SK-N-SH (cell line): ENCODE results near the gene RARS2. TPM values are rescaled to one million over a fixed set of nuclear protein-coding genes. Genes with fewer than 3 reads are reported as not detected.

Experiments
- CTCF ChIA-PET: fragments of 300-600, 350-600 bp; formaldehyde crosslinking; extraction: SDS; loops from one replicate; lab custom pipeline; 2021; lab: Yijun Ruan, JAX
- POLR2A ChIA-PET: fragments of 350-600 bp; sonication (Branson Sonifier 250); formaldehyde crosslinking; extraction: SDS; loops from one replicate; lab custom pipeline; 2020; ENCODE audit warnings: antibody characterized with exemption, inconsistent platforms; lab: Yijun Ruan, JAX
- DNase-seq: peaks from one replicate; pipeline ENCODE4 v3.0.0; 2012
- H2AFZ ChIP-seq: fragments of 200-600 bp; sonication (generic); 2 replicates; pipeline ENCODE4 v1.8.1; 2016; ENCODE audit warnings: antibody characterized with exemption, mild to moderate bottlenecking, low read depth
- H3F3A ChIP-seq: fragments of 200-600 bp; sonication (generic); replicated peaks from 2 replicates; pipeline ENCODE3; 2016; ENCODE audit warnings: antibody characterized with exemption, mild to moderate bottlenecking; ENCODE audit not compliant: insufficient read depth
- H3K27ac ChIP-seq, 2 experiments: fragments of 200-500 bp in 1 of 2; fragments of 200-600 bp in 1 of 2; sonication (Bioruptor generic) in 1 of 2; sonication (generic), shearing (Covaris generic) in 1 of 2; 2 replicates each; pipeline versions ENCODE4 v1.5.1 to v1.6.1; 2014 to 2016; ENCODE audit warnings: low read depth in 2 of 2, inconsistent platforms in 1 of 2, low read length in 1 of 2, mild to moderate bottlenecking in 1 of 2, mixed read lengths in 1 of 2
- H3K27me3 ChIP-seq: fragments of 200-600 bp; sonication (generic), shearing (Covaris generic); 2 replicates; pipeline ENCODE4 v1.6.1; 2016; ENCODE audit warnings: mixed run types; ENCODE audit not compliant: insufficient read depth
- H3K36me3 ChIP-seq, 2 experiments: fragments of 200-500 bp in 1 of 2; fragments of 200-600 bp in 1 of 2; sonication (Bioruptor generic) in 1 of 2; sonication (generic) in 1 of 2; replicated peaks in 1 of 2; 2 replicates each; pipeline versions ENCODE3 to v1.5.1; 2014 to 2016; ENCODE audit warnings: low read length in 1 of 2, mild to moderate bottlenecking in 1 of 2; ENCODE audit not compliant: insufficient read depth in 2 of 2, control insufficient read depth in 1 of 2
- H3K4me1 ChIP-seq, 2 experiments: fragments of 200-500 bp in 1 of 2; fragments of 200-600 bp in 1 of 2; sonication (Bioruptor generic) in 1 of 2; sonication (generic), shearing (Covaris generic) in 1 of 2; 2 replicates each; pipeline versions ENCODE4 v1.5.1 to v1.6.1; 2014 to 2016; ENCODE audit warnings: low read depth in 1 of 2, low read length in 1 of 2, mixed run types in 1 of 2; ENCODE audit not compliant: insufficient read depth in 2 of 2, control insufficient read depth in 1 of 2
- H3K4me2 ChIP-seq: fragments of 200-600 bp; sonication (generic), shearing (Covaris generic); 2 replicates; pipeline ENCODE4 v1.6.1; 2017; ENCODE audit warnings: mixed run types
- H3K4me3 ChIP-seq, 2 experiments: fragments of 200-500 bp in 1 of 2; fragments of 200-600 bp in 1 of 2; sonication (Bioruptor generic) in 1 of 2; sonication (generic), shearing (Covaris generic) in 1 of 2; 2 replicates each; pipeline versions ENCODE4 v1.5.1 to v1.8.1; 2014 to 2016; ENCODE audit warnings: low read depth in 2 of 2, inconsistent platforms in 1 of 2, low read length in 1 of 2, mild to moderate bottlenecking in 1 of 2, mixed read lengths in 1 of 2, moderate library complexity in 1 of 2
- H3K79me2 ChIP-seq: fragments of 200-600 bp; sonication (generic); 2 replicates; pipeline ENCODE4 v1.8.1; 2017; ENCODE audit warnings: mild to moderate bottlenecking; ENCODE audit not compliant: insufficient read depth
- H3K9ac ChIP-seq: fragments of 200-600 bp; sonication (generic); 2 replicates; pipeline ENCODE4 v1.6.1; 2017; ENCODE audit warnings: mixed run types
- H3K9me2 ChIP-seq: fragments of 200-600 bp; sonication (generic); 2 replicates; pipeline ENCODE4 v1.6.1; 2017; ENCODE audit warnings: mixed run types
- H3K9me3 ChIP-seq: fragments of 200-600 bp; sonication (generic); 2 replicates; pipeline ENCODE4 v1.6.1; 2017; ENCODE audit warnings: mixed run types, mild to moderate bottlenecking, moderate library complexity
- H4K20me1 ChIP-seq: fragments of 200-600 bp; sonication (generic); 2 replicates; pipeline ENCODE4 v1.6.1; 2017; ENCODE audit warnings: mild to moderate bottlenecking, mixed run types; ENCODE audit not compliant: insufficient read depth
- ELF1 ChIP-seq: IDR thresholded peaks from 2 replicates; pipeline ENCODE4 v1.4.0; 2012
- EZH2phosphoT487 ChIP-seq: fragments of 200-600 bp; sonication (generic); IDR thresholded peaks from 2 replicates; pipeline ENCODE4 v1.6.1; 2017; ENCODE audit warnings: low read depth, mixed run types, mild to moderate bottlenecking, antibody characterized with exemption, moderate library complexity, borderline replicate concordance
- MXI1 ChIP-seq: IDR thresholded peaks from 2 replicates; pipeline ENCODE4 v1.6.1; 2012; ENCODE audit warnings: mild to moderate bottlenecking, low read depth, low read length, improper control_type of control experiment
- POLR2AphosphoS5 ChIP-seq: IDR thresholded peaks from 2 replicates; pipeline ENCODE4 v1.6.1; 2012; ENCODE audit warnings: low read depth, low read length
- RAD21 ChIP-seq: IDR thresholded peaks from 2 replicates; pipeline ENCODE4 v1.6.1; 2012; ENCODE audit warnings: mild to moderate bottlenecking, low read length
- RCOR1 ChIP-seq: fragments of 150-350 bp; IDR thresholded peaks from 2 replicates; pipeline ENCODE4 v1.6.1; 2017; ENCODE audit warnings: antibody characterized with exemption, low read length
- RFX5 ChIP-seq: IDR thresholded peaks from 2 replicates; pipeline ENCODE4 v1.6.1; 2012; ENCODE audit warnings: mild to moderate bottlenecking, improper control_type of control experiment, low read length
- TEAD4 ChIP-seq: IDR thresholded peaks from 2 replicates; pipeline ENCODE4 v1.4.0; 2012; ENCODE audit warnings: mild to moderate bottlenecking, borderline replicate concordance; ENCODE audit not compliant: insufficient read depth
- WGBS: methylation state at CpG from one replicate; pipeline ENCODE4 v1.1.6; 2017; ENCODE audit warnings: low lambda C conversion rate; 5-methylcytosine and 5-hydroxymethylcytosine counted together
- polyA plus RNA-seq, 3 experiments: library from polyadenylated mRNA; depleted of rRNA; stranded (reverse); fragments of >200 nt; gene quantifications; 2 replicates each; pipeline ENCODE4 v1.2.3, GENCODE V29; 2012
- TF ChIP-seq, protein P1 (sequence below): fragments of 150-350 bp; IDR thresholded peaks from 2 replicates; pipeline ENCODE4 v1.6.1; 2017; ENCODE audit warnings: antibody characterized with exemption, low read length, low read depth, borderline replicate concordance
- TF ChIP-seq, protein P2 (sequence below): IDR thresholded peaks from 2 replicates; pipeline ENCODE4 v1.4.0; 2012; ENCODE audit warnings: low read depth, borderline replicate concordance
- TF ChIP-seq, protein P3 (sequence below): fragments of 200-600 bp; sonication (generic); IDR thresholded peaks from 2 replicates; pipeline ENCODE4 v1.6.1; 2017; ENCODE audit warnings: antibody characterized with exemption, mild to moderate bottlenecking, moderate library complexity

RARS2 gene
- polyA plus RNA-seq, 1 of the 3 experiments (the other 2 are of a cell fraction): 7.9 TPM

DNA sequence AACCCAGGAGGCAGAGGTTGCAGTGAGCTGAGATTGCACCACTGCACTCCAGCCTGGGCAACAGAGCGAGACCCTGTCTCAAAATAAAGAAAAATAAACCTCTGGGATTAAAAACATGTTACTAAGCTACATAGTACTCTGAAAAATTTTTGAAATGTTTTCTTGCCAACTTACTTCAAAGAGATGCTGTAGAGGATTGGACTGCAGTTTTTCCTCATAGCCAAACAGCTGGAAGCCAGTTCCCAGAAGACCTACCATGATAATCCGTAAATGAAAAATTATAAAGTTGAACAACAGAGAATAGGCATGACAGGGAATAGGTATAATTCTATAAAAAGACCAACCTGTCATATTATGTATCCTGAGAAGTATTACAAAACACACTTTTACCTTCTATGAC, 48.0 kb downstream of the RARS2 start:
- no peak overlapping the region for H3K4me2 ChIP-seq
- no peaks in the 10 kb centered on the region for H3K9me3 ChIP-seq
- H3K36me3 ChIP-seq: peaks cover 62 to 82% of the 10 kb centered on the region in 2 experiments
- POLR2A ChIA-PET: no interaction called here
- TF ChIP-seq, protein P1, sequence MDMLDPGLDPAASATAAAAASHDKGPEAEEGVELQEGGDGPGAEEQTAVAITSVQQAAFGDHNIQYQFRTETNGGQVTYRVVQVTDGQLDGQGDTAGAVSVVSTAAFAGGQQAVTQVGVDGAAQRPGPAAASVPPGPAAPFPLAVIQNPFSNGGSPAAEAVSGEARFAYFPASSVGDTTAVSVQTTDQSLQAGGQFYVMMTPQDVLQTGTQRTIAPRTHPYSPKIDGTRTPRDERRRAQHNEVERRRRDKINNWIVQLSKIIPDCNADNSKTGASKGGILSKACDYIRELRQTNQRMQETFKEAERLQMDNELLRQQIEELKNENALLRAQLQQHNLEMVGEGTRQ: no peak
- no peak for TF ChIP-seq RAD21
- TF ChIP-seq TEAD4: no peak
- TF ChIP-seq, protein P2, sequence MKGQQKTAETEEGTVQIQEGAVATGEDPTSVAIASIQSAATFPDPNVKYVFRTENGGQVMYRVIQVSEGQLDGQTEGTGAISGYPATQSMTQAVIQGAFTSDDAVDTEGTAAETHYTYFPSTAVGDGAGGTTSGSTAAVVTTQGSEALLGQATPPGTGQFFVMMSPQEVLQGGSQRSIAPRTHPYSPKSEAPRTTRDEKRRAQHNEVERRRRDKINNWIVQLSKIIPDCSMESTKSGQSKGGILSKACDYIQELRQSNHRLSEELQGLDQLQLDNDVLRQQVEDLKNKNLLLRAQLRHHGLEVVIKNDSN: no peak
- TF ChIP-seq POLR2AphosphoS5: no peak
- no peak for TF ChIP-seq ELF1
- no peak for TF ChIP-seq RCOR1
- TF ChIP-seq MXI1: no peak
- no peak overlapping the region for H2AFZ ChIP-seq
- peaks cover 5% of the 10 kb centered on the region for H3F3A ChIP-seq
- WGBS: 98% methylated on average over 2 of the region's 2 CpGs
- CTCF ChIA-PET: interaction anchor here (1.0 kb wide), 1 partner anchor 9 kb away, joined by 3 read pairs; no protein-coding TSS in a partner anchor
- H3K27me3 ChIP-seq: no peaks in the 10 kb centered on the region
- no peaks in the 10 kb centered on the region for H4K20me1 ChIP-seq
- H3K4me1 ChIP-seq: no peaks in the 10 kb centered on the region
- no peak overlapping the region for H3K9ac ChIP-seq
- H3K79me2 ChIP-seq: no peaks in the 10 kb centered on the region
- H3K9me2 ChIP-seq: no peaks in the 10 kb centered on the region
- no peak overlapping the region for H3K27ac ChIP-seq
- DNase-seq: no peak
- no peak overlapping the region for H3K4me3 ChIP-seq

DNA sequence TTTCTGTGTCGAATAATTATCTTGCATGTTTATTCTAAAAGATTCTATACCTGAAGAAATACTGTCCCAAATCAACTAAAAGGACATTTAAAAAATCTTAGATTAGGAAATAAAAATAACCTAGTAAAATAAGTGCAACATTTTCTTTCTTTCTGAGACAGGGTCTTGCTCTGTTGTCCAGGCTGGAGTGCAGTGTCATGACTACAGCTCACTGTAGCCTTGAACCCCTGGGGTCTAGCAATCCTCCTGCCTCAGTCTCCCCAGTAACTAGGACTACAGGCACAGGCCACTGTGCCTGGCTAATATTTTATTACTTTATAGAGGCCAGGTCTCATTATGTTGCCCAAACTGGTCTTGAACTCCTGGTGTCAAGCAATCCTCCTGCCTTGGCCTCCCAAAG, 48.7 kb downstream of the RARS2 start:
- ChIA-PET CTCF (interaction anchor here (1.0 kb wide), 1 partner anchor 10 kb away, joined by 3 read pairs; no protein-coding TSS in a partner anchor), POLR2A (no interaction called here)
- Histone ChIP-seq H3K4me2 (no peak overlapping the region), H3K79me2 (no peaks in the 10 kb centered on the region), H3K9ac (no peak overlapping the region), H3K9me3 (no peaks in the 10 kb centered on the region), H3K4me3 (no peak overlapping the region), H2AFZ (no peak overlapping the region), H3K27ac (no peak overlapping the region), H3K9me2 (no peaks in the 10 kb centered on the region), H3K4me1 (no peaks in the 10 kb centered on the region), H4K20me1 (no peaks in the 10 kb centered on the region), H3K27me3 (no peaks in the 10 kb centered on the region), H3K36me3 (peaks cover 58 to 83% of the 10 kb centered on the region in 2 experiments), H3F3A (peaks cover 5% of the 10 kb centered on the region)
- 100% methylated on average over 1 of the region's 1 CpG for WGBS
- DNase-seq: no peak
- TF ChIP-seq ELF1: no peak
- no peak for TF ChIP-seq RFX5
- TF ChIP-seq EZH2phosphoT487: no peak
- TF ChIP-seq, protein P3, sequence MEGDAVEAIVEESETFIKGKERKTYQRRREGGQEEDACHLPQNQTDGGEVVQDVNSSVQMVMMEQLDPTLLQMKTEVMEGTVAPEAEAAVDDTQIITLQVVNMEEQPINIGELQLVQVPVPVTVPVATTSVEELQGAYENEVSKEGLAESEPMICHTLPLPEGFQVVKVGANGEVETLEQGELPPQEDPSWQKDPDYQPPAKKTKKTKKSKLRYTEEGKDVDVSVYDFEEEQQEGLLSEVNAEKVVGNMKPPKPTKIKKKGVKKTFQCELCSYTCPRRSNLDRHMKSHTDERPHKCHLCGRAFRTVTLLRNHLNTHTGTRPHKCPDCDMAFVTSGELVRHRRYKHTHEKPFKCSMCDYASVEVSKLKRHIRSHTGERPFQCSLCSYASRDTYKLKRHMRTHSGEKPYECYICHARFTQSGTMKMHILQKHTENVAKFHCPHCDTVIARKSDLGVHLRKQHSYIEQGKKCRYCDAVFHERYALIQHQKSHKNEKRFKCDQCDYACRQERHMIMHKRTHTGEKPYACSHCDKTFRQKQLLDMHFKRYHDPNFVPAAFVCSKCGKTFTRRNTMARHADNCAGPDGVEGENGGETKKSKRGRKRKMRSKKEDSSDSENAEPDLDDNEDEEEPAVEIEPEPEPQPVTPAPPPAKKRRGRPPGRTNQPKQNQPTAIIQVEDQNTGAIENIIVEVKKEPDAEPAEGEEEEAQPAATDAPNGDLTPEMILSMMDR: no peak
- no peak for TF ChIP-seq RAD21
